Activated T-helper 1 cell treated with anti-CD3 and anti-CD28 coated beads, Interleukin-12 subunit alpha, Interleukin-12 subunit beta, Interleukin-2, Interleukin-4 antibody, amounts not matched to agents 30 ng/mL and 10 ng/mL and 1 ng/mL, durations not matched to agents 14 hours and 24 hours and 36 hours (primary cell): ENCODE results near the gene ACAP1. TPM values are rescaled to one million over a fixed set of nuclear protein-coding genes. Genes with fewer than 3 reads are reported as not detected.

Experiments
- DNase-seq: peaks from one replicate; pipeline ENCODE4 v3.0.0; 2021; ENCODE audit warnings: low spot score
- H3K27ac Mint-ChIP-seq: one replicate; pipeline ENCODE4 v1.8.0; 2021; ENCODE audit warnings: mild to moderate bottlenecking, mixed read lengths
- H3K27me3 Mint-ChIP-seq: one replicate; pipeline ENCODE4 v1.8.0; 2022; ENCODE audit warnings: mild to moderate bottlenecking, moderate library complexity, mixed read lengths; ENCODE audit not compliant: insufficient read depth
- H3K36me3 Mint-ChIP-seq: one replicate; pipeline ENCODE4 v1.8.0; 2021; ENCODE audit warnings: low read depth, mixed read lengths
- H3K4me1 Mint-ChIP-seq: one replicate; pipeline ENCODE4 v1.8.0; 2021; ENCODE audit warnings: low read depth, mixed read lengths
- H3K4me3 Mint-ChIP-seq: one replicate; pipeline ENCODE4 v1.8.0; 2021; ENCODE audit warnings: mild to moderate bottlenecking, moderate library complexity, mixed read lengths
- H3K9me3 Mint-ChIP-seq: one replicate; pipeline ENCODE4 v1.8.0; 2021; ENCODE audit warnings: mixed read lengths
- intact Hi-C: fragments of 100-400 bp; cut with micrococcal nuclease; formaldehyde crosslinking; loops from one replicate; pipeline ENCODE4 v1.15.1; 2024
- total RNA-seq: library from RNA; stranded (reverse); gene quantifications from 2 replicates; pipeline ENCODE4 v1.2.3, GENCODE V29; 2022

ACAP1 gene
- total RNA-seq, 1 donor from 2014 or later = 266 TPM

DNA sequence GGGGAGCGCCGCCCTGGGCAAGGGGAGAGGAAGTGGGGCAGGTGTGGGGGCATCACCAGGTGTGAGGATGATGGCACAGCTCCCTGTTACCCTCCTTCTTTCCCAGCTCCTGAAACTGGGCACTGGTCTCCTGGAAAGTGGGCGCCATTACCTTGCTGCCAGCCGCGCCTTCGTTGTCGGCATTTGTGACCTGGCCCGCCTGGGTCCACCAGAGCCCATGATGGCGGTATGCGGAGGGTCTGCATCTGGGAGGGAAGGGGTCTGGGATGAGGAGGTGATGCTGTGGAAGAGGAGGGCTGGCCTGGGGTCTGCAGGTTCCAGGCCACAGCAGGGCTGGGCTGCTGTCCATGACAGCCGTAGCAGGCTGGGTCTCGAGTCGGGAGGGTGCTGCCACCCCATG lies 5.5 kb downstream of the ACAP1 start:
- intact Hi-C loops = no loop called here
- Mint-ChIP-seq H3K9me3 (no peaks in the 10 kb centered on the region), H3K27me3 (no peaks in the 10 kb centered on the region), H3K4me1 (peaks cover 35% of the 10 kb centered on the region), H3K4me3 (no peak overlapping the region), H3K36me3 (peaks cover 38% of the 10 kb centered on the region), H3K27ac (no peak overlapping the region)
- no peak for DNase-seq

DNA sequence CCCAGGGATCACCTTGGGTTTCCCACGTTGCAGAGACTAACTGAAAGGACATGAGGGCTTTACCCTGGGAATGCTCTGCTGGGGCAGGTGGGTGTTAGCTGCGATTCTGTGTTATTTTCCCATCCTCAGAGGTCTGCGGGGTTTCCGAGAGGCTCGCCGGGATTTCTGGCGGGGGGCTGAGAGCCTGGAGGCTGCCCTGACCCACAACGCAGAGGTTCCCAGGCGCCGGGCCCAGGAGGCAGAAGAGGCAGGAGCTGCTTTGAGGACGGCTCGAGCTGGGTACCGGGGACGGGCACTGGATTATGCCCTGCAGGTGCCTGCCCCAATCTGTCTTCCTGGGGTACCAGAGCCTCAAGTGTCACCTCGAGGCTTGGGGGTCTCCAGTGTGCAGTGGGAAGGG lies 6.9 kb downstream of the ACAP1 start:
- Mint-ChIP-seq H3K4me1 (peaks cover 21% of the 10 kb centered on the region), H3K4me3 (no peak overlapping the region), H3K9me3 (no peaks in the 10 kb centered on the region), H3K27me3 (no peaks in the 10 kb centered on the region), H3K27ac (peak overlapping the region; percentile 40), H3K36me3 (peaks cover 38% of the 10 kb centered on the region)
- intact Hi-C loops = no loop called here
- DNase-seq = no peak

GRCh38 chr17:7346761-7347614 lies 10.7 kb downstream of the ACAP1 start:
- Mint-ChIP-seq H3K4me1 (peaks cover 22% of the 10 kb centered on the region), H3K9me3 (no peaks in the 10 kb centered on the region), H3K36me3 (peaks cover 35% of the 10 kb centered on the region), H3K27me3 (no peaks in the 10 kb centered on the region), H3K27ac (no peak overlapping the region), H3K4me3 (no peak overlapping the region)
- intact Hi-C loops = no loop called here
- DNase-seq = no peak

DNA sequence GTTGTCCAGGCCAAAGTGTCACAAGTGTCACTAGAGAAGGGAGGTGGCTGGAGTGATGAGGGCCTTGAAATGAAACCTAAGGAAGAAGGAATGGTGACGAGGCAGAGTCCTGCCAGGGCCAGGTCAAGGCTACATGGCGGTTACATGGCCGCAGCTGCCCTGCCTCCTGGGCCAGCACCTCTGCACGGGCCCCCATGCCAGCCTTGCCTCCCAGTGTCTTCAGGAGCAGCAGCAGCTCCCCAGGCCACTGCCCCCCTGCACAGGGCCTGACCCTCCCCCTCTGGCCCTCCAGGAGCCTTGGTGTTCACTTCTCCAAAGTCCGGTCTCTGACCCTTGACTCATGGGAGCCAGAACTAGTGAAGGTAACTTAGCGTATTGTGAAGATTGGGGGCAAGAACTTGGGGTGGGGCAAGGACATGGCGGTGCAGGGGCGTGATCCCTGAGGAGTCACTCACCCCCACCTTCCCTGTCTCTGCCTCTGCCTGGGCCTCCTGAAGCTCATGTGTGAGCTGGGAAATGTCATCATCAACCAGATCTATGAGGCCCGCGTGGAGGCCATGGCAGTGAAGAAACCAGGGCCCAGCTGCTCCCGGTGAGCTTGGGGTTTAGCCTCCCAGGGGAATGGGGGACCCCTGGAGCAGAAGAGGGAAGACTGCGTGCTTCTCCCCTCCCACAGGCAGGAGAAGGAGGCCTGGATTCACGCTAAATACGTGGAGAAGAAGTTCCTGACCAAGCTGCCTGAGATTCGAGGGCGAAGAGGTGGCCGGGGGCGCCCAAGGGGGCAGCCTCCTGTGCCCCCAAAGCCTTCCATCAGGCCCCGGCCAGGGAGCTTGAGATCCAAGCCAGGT lies 11.5 kb downstream of the ACAP1 start:
- DNase-seq = no peak
- Mint-ChIP-seq H3K4me3 (no peak overlapping the region), H3K4me1 (peaks cover 29% of the 10 kb centered on the region), H3K36me3 (peaks cover 39% of the 10 kb centered on the region), H3K27me3 (no peaks in the 10 kb centered on the region), H3K9me3 (no peaks in the 10 kb centered on the region), H3K27ac (peak overlapping the region; percentile 58)
- intact Hi-C loops = no loop called here

GRCh38 chr17:7348478-7349242 lies 12.3 kb downstream of the ACAP1 start:
- H3K36me3 Mint-ChIP-seq = peaks cover 35% of the 10 kb centered on the region
- H3K9me3 Mint-ChIP-seq = no peaks in the 10 kb centered on the region
- intact Hi-C loops = no loop called here
- no peak overlapping the region for H3K4me3 Mint-ChIP-seq
- H3K4me1 Mint-ChIP-seq = peaks cover 30% of the 10 kb centered on the region
- peak overlapping the region; percentile 37 for H3K27ac Mint-ChIP-seq
- H3K27me3 Mint-ChIP-seq = no peaks in the 10 kb centered on the region
- no peak for DNase-seq

- intact Hi-C loops = loop anchor here (1.0 to 5.0 kb wide), 6 partner anchors 15 to 335 kb away; partner anchors contain the start of genes ACAP1, NEURL4, POLR2A and SLC2A4
- peaks cover 41% of the 10 kb centered on the region for H3K4me1 Mint-ChIP-seq
- H3K27me3 Mint-ChIP-seq = no peaks in the 10 kb centered on the region
- H3K27ac Mint-ChIP-seq = peak within 1 kb of the TSS; percentile 87
- no peaks in the 10 kb centered on the region for H3K9me3 Mint-ChIP-seq
- H3K4me3 Mint-ChIP-seq = peak within 1 kb of the TSS; percentile 84
- H3K36me3 Mint-ChIP-seq = peaks cover 20% of the 10 kb centered on the region
- peak; percentile 76 for DNase-seq
Measured at GRCh38 chr17:7351665-7352502, 15.6 kb downstream of the ACAP1 start, which contains the start of gene KCTD11. Gene KCTD11, plus strand, starts transcription at chr17:7352162.

DNA sequence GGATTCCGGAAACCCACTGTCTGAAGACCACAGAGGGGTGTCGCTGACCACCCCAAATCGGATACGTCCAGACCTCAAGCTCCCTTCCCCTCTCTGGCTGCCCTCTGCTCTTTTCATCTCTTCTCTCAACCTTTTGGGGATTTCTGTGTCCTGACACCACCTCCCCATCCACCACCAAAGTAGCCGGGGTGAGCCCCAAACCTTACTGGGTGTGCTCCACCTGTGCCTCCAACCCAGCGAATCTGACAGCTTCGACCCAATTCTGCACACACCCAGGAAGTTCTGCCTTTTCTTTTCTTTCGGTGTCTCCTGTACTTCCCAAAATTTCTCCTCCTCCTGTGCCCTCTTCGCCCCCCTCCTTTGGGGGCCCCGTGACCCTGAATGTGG lies 16.2 kb downstream of the ACAP1 start:
- Mint-ChIP-seq H3K4me3 (peak overlapping the region; percentile 84), H3K36me3 (peaks cover 16% of the 10 kb centered on the region), H3K4me1 (peaks cover 41% of the 10 kb centered on the region), H3K27me3 (no peaks in the 10 kb centered on the region), H3K9me3 (no peaks in the 10 kb centered on the region), H3K27ac (peak overlapping the region; percentile 87)
- no peak for DNase-seq
- intact Hi-C loops = loop anchor here (1.0 to 5.0 kb wide), 3 partner anchors 52 to 335 kb away; partner anchors contain the start of genes POLR2A, SLC35G6, TMEM256 and TP53

DNA sequence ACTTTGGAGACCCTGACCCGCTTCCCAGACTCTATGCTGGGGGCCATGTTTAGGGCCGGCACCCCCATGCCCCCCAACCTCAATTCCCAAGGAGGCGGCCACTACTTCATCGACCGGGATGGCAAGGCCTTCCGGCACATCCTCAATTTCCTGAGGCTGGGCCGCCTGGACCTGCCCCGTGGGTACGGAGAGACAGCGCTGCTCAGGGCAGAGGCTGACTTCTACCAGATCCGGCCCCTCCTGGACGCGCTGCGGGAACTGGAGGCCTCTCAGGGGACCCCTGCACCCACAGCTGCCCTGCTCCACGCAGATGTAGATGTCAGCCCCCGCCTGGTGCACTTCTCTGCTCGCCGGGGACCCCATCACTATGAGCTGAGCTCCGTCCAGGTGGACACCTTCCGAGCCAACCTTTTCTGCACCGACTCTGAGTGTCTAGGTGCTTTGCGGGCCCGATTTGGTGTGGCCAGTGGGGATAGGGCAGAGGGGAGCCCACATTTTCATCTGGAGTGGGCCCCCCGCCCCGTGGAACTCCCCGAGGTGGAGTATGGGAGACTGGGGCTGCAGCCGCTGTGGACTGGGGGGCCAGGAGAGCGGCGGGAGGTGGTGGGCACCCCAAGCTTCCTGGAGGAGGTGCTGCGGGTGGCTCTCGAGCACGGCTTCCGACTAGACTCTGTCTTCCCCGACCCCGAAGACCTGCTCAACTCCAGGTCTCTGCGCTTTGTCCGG lies 16.7 kb downstream of the ACAP1 start:
- Mint-ChIP-seq H3K27me3 (no peaks in the 10 kb centered on the region), H3K4me3 (peak overlapping the region; percentile 84), H3K36me3 (peaks cover 12% of the 10 kb centered on the region), H3K9me3 (no peaks in the 10 kb centered on the region), H3K27ac (peak overlapping the region; percentile 87), H3K4me1 (peaks cover 41% of the 10 kb centered on the region)
- no peak for DNase-seq
- intact Hi-C loops = loop anchor here (1.0 to 5.0 kb wide), 3 partner anchors 51 to 334 kb away; partner anchors contain the start of genes POLR2A, SLC35G6, TMEM256 and TP53

GRCh38 chr17:7354262-7354843 lies 18.0 kb downstream of the ACAP1 start:
- peak overlapping the region; percentile 21 for H3K4me3 Mint-ChIP-seq
- H3K9me3 Mint-ChIP-seq = no peaks in the 10 kb centered on the region
- intact Hi-C loops = loop anchor here (5.0 kb wide), 1 partner anchor 128 kb away; the partner anchor contains the start of genes POLR2A and SLC35G6
- H3K4me1 Mint-ChIP-seq = peaks cover 35% of the 10 kb centered on the region
- H3K36me3 Mint-ChIP-seq = peaks cover 12% of the 10 kb centered on the region
- H3K27me3 Mint-ChIP-seq = no peaks in the 10 kb centered on the region
- peak overlapping the region; percentile 55 for H3K27ac Mint-ChIP-seq
- DNase-seq = no peak

DNA sequence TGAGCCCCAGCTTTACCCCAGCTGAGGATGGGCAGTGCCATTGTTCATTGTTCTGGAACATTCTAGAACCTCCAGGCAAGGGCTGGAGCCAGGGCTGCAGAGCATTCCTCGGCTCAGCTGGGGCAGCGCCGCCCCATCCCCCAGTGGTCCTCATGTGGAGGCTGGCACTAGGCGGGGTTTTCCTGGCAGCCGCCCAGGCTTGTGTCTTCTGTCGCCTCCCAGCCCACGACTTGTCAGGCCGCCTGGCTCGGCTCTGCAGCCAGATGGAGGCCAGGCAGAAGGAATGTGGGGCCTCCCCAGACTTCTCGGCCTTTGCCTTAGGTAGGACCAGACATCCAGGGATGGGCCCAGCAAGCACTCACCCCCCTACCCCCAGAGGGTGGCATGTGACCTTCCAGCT lies 18.7 kb downstream of the ACAP1 start, which contains the start of gene TMEM95:
TSS of gene TMEM95 (plus strand) at position 104 of the 400 bp plus-strand sequence. CDS start at position 153, 49 bp downstream.
- no peaks in the 10 kb centered on the region for H3K27me3 Mint-ChIP-seq
- peak within 1 kb of the TSS; percentile 55 for H3K27ac Mint-ChIP-seq
- H3K4me1 Mint-ChIP-seq = peaks cover 29% of the 10 kb centered on the region
- no peak for DNase-seq
- peak within 1 kb of the TSS; percentile 21 for H3K4me3 Mint-ChIP-seq
- intact Hi-C loops = loop anchor here (5.0 kb wide), 1 partner anchor 147 kb away; no protein-coding TSS in a partner anchor
- H3K9me3 Mint-ChIP-seq = no peaks in the 10 kb centered on the region
- peaks cover 8% of the 10 kb centered on the region for H3K36me3 Mint-ChIP-seq

DNA sequence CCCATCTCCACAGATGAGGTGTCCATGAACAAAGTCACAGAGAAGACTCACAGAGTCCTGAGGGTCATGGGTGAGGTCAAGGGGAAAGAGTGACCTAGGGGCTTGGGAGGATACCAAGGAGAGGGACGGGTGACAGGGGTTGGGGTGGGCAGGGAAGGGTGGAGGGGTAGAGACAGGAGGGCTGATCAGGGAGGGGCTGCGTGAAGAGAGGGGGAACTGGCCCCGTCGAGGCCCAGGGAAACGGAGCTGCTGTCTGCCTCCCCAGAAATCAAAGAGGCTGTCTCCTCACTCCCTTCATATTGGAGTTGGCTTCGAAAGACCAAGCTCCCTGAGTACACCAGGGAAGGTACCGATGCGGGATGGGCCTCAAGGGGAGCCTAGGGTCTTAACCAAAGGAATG lies 19.2 kb downstream of the ACAP1 start:
- DNase-seq = no peak
- intact Hi-C loops = loop anchor here (5.0 kb wide), 1 partner anchor 147 kb away; no protein-coding TSS in a partner anchor
- Mint-ChIP-seq H3K4me1 (peaks cover 29% of the 10 kb centered on the region), H3K27me3 (no peaks in the 10 kb centered on the region), H3K27ac (no peak overlapping the region), H3K9me3 (no peaks in the 10 kb centered on the region), H3K36me3 (peaks cover 8% of the 10 kb centered on the region), H3K4me3 (no peak overlapping the region)
